WTC11 (cell line): ENCODE measurements around the gene SPRR5. TPM values are rescaled to one million over a fixed set of nuclear protein-coding genes. Genes with fewer than 3 reads are reported as not detected.

Experiments
- ATAC-seq: fragments of 200-7000 bp; cut with Tn5 transposase; 2 replicates; pipeline ENCODE4 v1.10.0; 2021; ENCODE audit warnings: mild to moderate bottlenecking, moderate library complexity
- CTCF ChIA-PET: fragments of 300-600 bp; sonication (Branson Sonifier 250); formaldehyde crosslinking; loops from one replicate; lab custom pipeline; 2021; ENCODE audit warnings: antibody characterized with exemption; lab: Charles Lee
- POLR2A ChIA-PET: fragments of 350-600 bp; sonication (Branson Sonifier 250); formaldehyde crosslinking; loops from one replicate; lab custom pipeline; 2021; ENCODE audit warnings: antibody characterized with exemption; lab: Charles Lee
- DNase-seq: peaks from one replicate; pipeline ENCODE4 v3.0.0; 2021; ENCODE audit warnings: low spot score
- H3K27ac Mint-ChIP-seq: 2 replicates; pipeline ENCODE4 v1.8.0; 2021; ENCODE audit warnings: mixed read lengths
- H3K27me3 Mint-ChIP-seq: 2 replicates; pipeline ENCODE4 v1.8.0; 2021; ENCODE audit warnings: low read depth, mild to moderate bottlenecking, moderate library complexity, mixed read lengths
- H3K36me3 Mint-ChIP-seq: 2 replicates; pipeline ENCODE4 v1.8.0; 2021; ENCODE audit warnings: mixed read lengths
- H3K4me1 Mint-ChIP-seq: 2 replicates; pipeline ENCODE4 v1.8.0; 2022; ENCODE audit warnings: mixed read lengths
- H3K4me3 Mint-ChIP-seq: 2 replicates; pipeline ENCODE4 v1.8.0; 2021; ENCODE audit warnings: mild to moderate bottlenecking, moderate library complexity, mixed read lengths
- H3K9me3 Mint-ChIP-seq: 2 replicates; pipeline ENCODE4 v1.8.0; 2021; ENCODE audit warnings: mixed read lengths
- CREB1 ChIP-seq: sonication (generic); formaldehyde crosslinking; IDR thresholded peaks from 2 replicates; pipeline ENCODE4 v1.8.0; 2023; ENCODE audit warnings: mild to moderate bottlenecking, missing genetic modification reagents
- CTCF ChIP-seq: fragments of 200-600 bp; IDR thresholded peaks from 2 replicates; pipeline ENCODE4 v1.8.0; 2022; ENCODE audit warnings: antibody characterized with exemption
- ELF4 ChIP-seq: sonication (generic); formaldehyde crosslinking; IDR thresholded peaks from 2 replicates; pipeline ENCODE4 v1.8.1; 2022; ENCODE audit warnings: low read depth, mild to moderate bottlenecking, moderate library complexity, missing genetic modification reagents
- EMX1 ChIP-seq: fragments of 250-450 bp; sonication (Bioruptor Pico); IDR thresholded peaks from 2 replicates; pipeline ENCODE4 v1.8.0; 2021; ENCODE audit warnings: mild to moderate bottlenecking
- ETV6 ChIP-seq: sonication (generic); formaldehyde crosslinking; IDR thresholded peaks from 2 replicates; pipeline ENCODE4 v1.8.1; 2022; ENCODE audit warnings: mild to moderate bottlenecking, missing genetic modification reagents
- FOXK1 ChIP-seq: sonication (generic); formaldehyde crosslinking; IDR thresholded peaks from 2 replicates; pipeline ENCODE4 v1.8.0; 2022; ENCODE audit warnings: mild to moderate bottlenecking, moderate library complexity, missing genetic modification reagents
- GABPB1 ChIP-seq: sonication (generic); formaldehyde crosslinking; IDR thresholded peaks from 2 replicates; pipeline ENCODE4 v1.8.1; 2023; ENCODE audit warnings: mild to moderate bottlenecking, missing genetic modification reagents
- MLX ChIP-seq: sonication (generic); formaldehyde crosslinking; IDR thresholded peaks from 2 replicates; pipeline ENCODE4 v1.8.1; 2023; ENCODE audit warnings: mild to moderate bottlenecking, missing genetic modification reagents, moderate library complexity
- RELA ChIP-seq: sonication (generic); formaldehyde crosslinking; IDR thresholded peaks from 2 replicates; pipeline ENCODE4 v1.8.1; 2022; ENCODE audit warnings: missing genetic modification reagents, mild to moderate bottlenecking, borderline replicate concordance
- TEAD1 ChIP-seq: sonication (generic); formaldehyde crosslinking; IDR thresholded peaks from 2 replicates; pipeline ENCODE4 v1.8.0; 2022; ENCODE audit warnings: mild to moderate bottlenecking, missing genetic modification reagents
- ZBTB43 ChIP-seq: sonication (generic); formaldehyde crosslinking; IDR thresholded peaks from 2 replicates; pipeline ENCODE4 v1.8.1; 2023; ENCODE audit warnings: mild to moderate bottlenecking, missing genetic modification reagents
- ZNF138 ChIP-seq: sonication (generic); formaldehyde crosslinking; conservative IDR thresholded peaks from 2 replicates; pipeline ENCODE4 v1.8.1; 2022; ENCODE audit warnings: mild to moderate bottlenecking, moderate library complexity, missing genetic modification reagents
- ZNF263 ChIP-seq: sonication (generic); formaldehyde crosslinking; IDR thresholded peaks from 2 replicates; pipeline ENCODE4 v1.8.1; 2022; ENCODE audit warnings: low read depth, mild to moderate bottlenecking, moderate library complexity, missing genetic modification reagents
- ZNF396 ChIP-seq: fragments of 250-450 bp; sonication (Bioruptor Pico); IDR thresholded peaks from 2 replicates; pipeline ENCODE4 v1.8.0; 2021; ENCODE audit warnings: mild to moderate bottlenecking, moderate library complexity, borderline replicate concordance
- ZNF425 ChIP-seq: fragments of 250-450 bp; sonication (Bioruptor Pico); conservative IDR thresholded peaks from 2 replicates; pipeline ENCODE4 v1.9.0; 2021; ENCODE audit warnings: mild to moderate bottlenecking
- ZNF532 ChIP-seq: fragments of 250-450 bp; sonication (Bioruptor Pico); IDR thresholded peaks from 2 replicates; pipeline ENCODE4 v1.9.0; 2021; ENCODE audit warnings: mild to moderate bottlenecking, borderline replicate concordance
- ZSCAN18 ChIP-seq: fragments of 250-450 bp; sonication (Bioruptor Pico); IDR thresholded peaks from 2 replicates; pipeline ENCODE4 v2.1.2; 2022; ENCODE audit warnings: mild to moderate bottlenecking, moderate library complexity
- total RNA-seq: library from RNA; stranded (reverse); gene quantifications from 3 replicates; pipeline ENCODE4 v1.2.3, GENCODE V29; 2021

SPRR5 gene
- total RNA-seq, 1 experiment from 2014 or later, result not detected

GRCh38 chr1:152940614-152941013 lies 6.4 kb upstream of the SPRR5 start (continued):
- no peak for TF ChIP-seq ZSCAN18 (CRISPR knock-in tag)
- TF ChIP-seq, all 79 proteins: peak for 0

GRCh38 chr1:152941037-152941711 lies 5.8 kb upstream of the SPRR5 start:
- no peaks in the 10 kb centered on the region for H3K4me1 Mint-ChIP-seq
- H3K36me3 Mint-ChIP-seq, result no peaks in the 10 kb centered on the region; the same call in 1 of the 2 replicates
- no peak overlapping the region for H3K4me3 Mint-ChIP-seq
- ATAC-seq (peak; percentile 58; the same call in 1 of the 2 replicates), DNase-seq (no peak)
- no peak overlapping the region for H3K27ac Mint-ChIP-seq
- CTCF ChIA-PET, result interaction anchor here (1.0 kb wide), 1 partner anchor 15 kb away, joined by 4 read pairs; no protein-coding TSS in a partner anchor
- no peak for TF ChIP-seq MLX (CRISPR knock-in tag)
- TF ChIP-seq EMX1 (CRISPR knock-in tag), result no peak
- TF ChIP-seq ZNF425 (CRISPR knock-in tag), result no peak
- no peak for TF ChIP-seq FOXK1 (CRISPR knock-in tag)
- TF ChIP-seq RELA (CRISPR knock-in tag), result no peak
- TF ChIP-seq ZNF532, result no peak
- no peak for TF ChIP-seq ZBTB43 (CRISPR knock-in tag)
- TF ChIP-seq ZNF138 (CRISPR knock-in tag), result no peak
- peaks cover 6% of the 10 kb centered on the region; the same call in 1 of the 2 replicates for H3K27me3 Mint-ChIP-seq
- H3K9me3 Mint-ChIP-seq, result peaks cover 10% of the 10 kb centered on the region
- POLR2A ChIA-PET, result no interaction called here

GRCh38 chr1:152942161-152942560 lies 4.8 kb upstream of the SPRR5 start:
- Mint-ChIP-seq H3K27ac (no peak overlapping the region), H3K4me1 (no peaks in the 10 kb centered on the region), H3K4me3 (no peak overlapping the region), H3K27me3 (peaks cover 6% of the 10 kb centered on the region; the same call in 1 of the 2 replicates), H3K36me3 (no peaks in the 10 kb centered on the region; the same call in 1 of the 2 replicates), H3K9me3 (peaks cover 9% of the 10 kb centered on the region)
- ATAC-seq, result no peak
- ChIA-PET POLR2A (no interaction called here), CTCF (interaction anchor here (1.8 kb wide), 1 partner anchor 250 kb away, joined by 8 read pairs; no protein-coding TSS in a partner anchor)
- TF ChIP-seq ZBTB43 (CRISPR knock-in tag), result no peak
- no peak for TF ChIP-seq ELF4
- TF ChIP-seq ETV6 (CRISPR knock-in tag), result no peak
- no peak for TF ChIP-seq TEAD1 (CRISPR knock-in tag)
- no peak for TF ChIP-seq CREB1
- no peak for TF ChIP-seq ZNF396
- TF ChIP-seq GABPB1, result no peak
- TF ChIP-seq CTCF, result no peak
- no peak for TF ChIP-seq ZNF263 (CRISPR knock-in tag)
- no peak for DNase-seq
